Activated T-helper 17 cell treated with anti-CD3 and anti-CD28 coated beads, Interleukin-2, amount 50 U/mL, for 72 hours (primary cell): ENCODE measurements around the gene DHX8. TPM values are rescaled to one million over a fixed set of nuclear protein-coding genes. Genes with fewer than 3 reads are reported as not detected.
A peak's percentile ranks its signal among the peaks of the same experiment; 100 is the strongest.

Experiments
- ATAC-seq: fragments of 150-1000 bp; cut with Tn5 transposase; replicated peaks from 2 replicates; pipeline ENCODE4 v1.10.0; 2021; ENCODE audit warnings: mild to moderate bottlenecking, moderate library complexity
- H3K27ac Mint-ChIP-seq: one replicate; pipeline ENCODE4 v1.8.0; 2022; ENCODE audit warnings: mixed read lengths
- H3K27me3 Mint-ChIP-seq: one replicate; pipeline ENCODE4 v1.8.0; 2022; ENCODE audit warnings: mixed read lengths
- H3K36me3 Mint-ChIP-seq: one replicate; pipeline ENCODE4 v1.8.0; 2022; ENCODE audit warnings: low read depth, mild to moderate bottlenecking, mixed read lengths
- H3K4me1 Mint-ChIP-seq: one replicate; pipeline ENCODE4 v1.8.0; 2022; ENCODE audit warnings: mixed read lengths
- H3K4me3 Mint-ChIP-seq: one replicate; pipeline ENCODE4 v1.8.0; 2022; ENCODE audit warnings: mild to moderate bottlenecking, mixed read lengths
- H3K9me3 Mint-ChIP-seq: one replicate; pipeline ENCODE4 v1.8.0; 2022; ENCODE audit warnings: mixed read lengths
- total RNA-seq, 2 donors: library from RNA; stranded (reverse); gene quantifications; one replicate each; pipeline ENCODE4 v1.2.3, GENCODE V29; 2022

Gene DHX8
- total RNA-seq, 2 donors from 2014 or later = 34.0 to 51.1 TPM

- ATAC-seq = no peak
- H3K4me3 Mint-ChIP-seq = no peak overlapping the region
Observed at GRCh38 chr17:43526886-43527648, 43.3 kb downstream of the DHX8 start.

GRCh38 chr17:43528319-43528987 is 44.7 kb downstream of the DHX8 start:
- no peak for ATAC-seq
- Mint-ChIP-seq H3K36me3 (peaks cover 32% of the 10 kb centered on the region), H3K27me3 (no peaks in the 10 kb centered on the region), H3K4me1 (no peaks in the 10 kb centered on the region), H3K27ac (no peak overlapping the region), H3K4me3 (no peak overlapping the region), H3K9me3 (no peaks in the 10 kb centered on the region)

More at GRCh38 chr17:43526886-43527648, 43.3 kb downstream of the DHX8 start:
- H3K9me3 Mint-ChIP-seq = no peaks in the 10 kb centered on the region
- peaks cover 46% of the 10 kb centered on the region for H3K36me3 Mint-ChIP-seq
- H3K4me1 Mint-ChIP-seq = no peaks in the 10 kb centered on the region
- H3K27me3 Mint-ChIP-seq = no peaks in the 10 kb centered on the region
- H3K27ac Mint-ChIP-seq = no peak overlapping the region

- H3K27ac Mint-ChIP-seq = no peak overlapping the region
- H3K36me3 Mint-ChIP-seq = peaks cover 25% of the 10 kb centered on the region
- H3K9me3 Mint-ChIP-seq = no peaks in the 10 kb centered on the region
- no peaks in the 10 kb centered on the region for H3K4me1 Mint-ChIP-seq
- H3K4me3 Mint-ChIP-seq = no peak overlapping the region
- H3K27me3 Mint-ChIP-seq = no peaks in the 10 kb centered on the region
- ATAC-seq = no peak
Observed at GRCh38 chr17:43528988-43529814, 45.4 kb downstream of the DHX8 start.

- Mint-ChIP-seq H3K4me3 (no peak overlapping the region), H3K27me3 (no peaks in the 10 kb centered on the region), H3K4me1 (no peaks in the 10 kb centered on the region), H3K36me3 (peaks cover 18% of the 10 kb centered on the region), H3K27ac (no peak overlapping the region), H3K9me3 (no peaks in the 10 kb centered on the region)
- ATAC-seq = no peak
Observed at GRCh38 chr17:43529947-43530287, 46.1 kb downstream of the DHX8 start.

GRCh38 chr17:43530288-43531081 is 46.7 kb downstream of the DHX8 start:
- ATAC-seq = no peak
- H3K9me3 Mint-ChIP-seq = no peaks in the 10 kb centered on the region
- H3K4me3 Mint-ChIP-seq = no peak overlapping the region
- peaks cover 13% of the 10 kb centered on the region for H3K36me3 Mint-ChIP-seq
- no peak overlapping the region for H3K27ac Mint-ChIP-seq
- H3K4me1 Mint-ChIP-seq = no peaks in the 10 kb centered on the region
- no peaks in the 10 kb centered on the region for H3K27me3 Mint-ChIP-seq

- ATAC-seq = no peak
- H3K36me3 Mint-ChIP-seq = peaks cover 13% of the 10 kb centered on the region
- H3K4me1 Mint-ChIP-seq = peaks cover under 1% of the 10 kb centered on the region
- no peak overlapping the region for H3K4me3 Mint-ChIP-seq
- H3K9me3 Mint-ChIP-seq = no peaks in the 10 kb centered on the region
- no peaks in the 10 kb centered on the region for H3K27me3 Mint-ChIP-seq
- H3K27ac Mint-ChIP-seq = no peak overlapping the region
Observed at GRCh38 chr17:43531082-43531378, 47.3 kb downstream of the DHX8 start.

- Mint-ChIP-seq H3K27ac (peak overlapping the region; percentile 20), H3K36me3 (peaks cover 4% of the 10 kb centered on the region), H3K4me1 (peaks cover 6% of the 10 kb centered on the region), H3K27me3 (no peaks in the 10 kb centered on the region), H3K4me3 (no peak overlapping the region), H3K9me3 (no peaks in the 10 kb centered on the region)
- ATAC-seq = no peak
Observed at GRCh38 chr17:43531955-43532354, 48.2 kb downstream of the DHX8 start.

- ATAC-seq = no peak
- H3K36me3 Mint-ChIP-seq = no peaks in the 10 kb centered on the region
- H3K4me3 Mint-ChIP-seq = no peak overlapping the region
- no peak overlapping the region for H3K27ac Mint-ChIP-seq
- H3K27me3 Mint-ChIP-seq = no peaks in the 10 kb centered on the region
- peaks cover 6% of the 10 kb centered on the region for H3K4me1 Mint-ChIP-seq
- no peaks in the 10 kb centered on the region for H3K9me3 Mint-ChIP-seq
Observed at GRCh38 chr17:43532581-43532980, 48.8 kb downstream of the DHX8 start.

GRCh38 chr17:43533699-43534098 is 49.9 kb downstream of the DHX8 start:
- H3K4me3 Mint-ChIP-seq = no peak overlapping the region

GRCh38 chr17:43534909-43535308 is 51.1 kb downstream of the DHX8 start:
- ATAC-seq = no peak
- peaks cover 6% of the 10 kb centered on the region for H3K4me1 Mint-ChIP-seq
- no peak overlapping the region for H3K4me3 Mint-ChIP-seq
- no peaks in the 10 kb centered on the region for H3K27me3 Mint-ChIP-seq
- H3K27ac Mint-ChIP-seq = no peak overlapping the region
- no peaks in the 10 kb centered on the region for H3K9me3 Mint-ChIP-seq
- no peaks in the 10 kb centered on the region for H3K36me3 Mint-ChIP-seq

More at GRCh38 chr17:43533699-43534098, 49.9 kb downstream of the DHX8 start:
- H3K9me3 Mint-ChIP-seq = no peaks in the 10 kb centered on the region
- H3K27me3 Mint-ChIP-seq = no peaks in the 10 kb centered on the region
- peaks cover 6% of the 10 kb centered on the region for H3K4me1 Mint-ChIP-seq
- no peak for ATAC-seq
- no peak overlapping the region for H3K27ac Mint-ChIP-seq
- no peaks in the 10 kb centered on the region for H3K36me3 Mint-ChIP-seq

- peaks cover 6% of the 10 kb centered on the region for H3K4me1 Mint-ChIP-seq
- no peaks in the 10 kb centered on the region for H3K9me3 Mint-ChIP-seq
- H3K27ac Mint-ChIP-seq = peak overlapping the region; percentile 56
- peak; percentile 68 for ATAC-seq
- no peak overlapping the region for H3K4me3 Mint-ChIP-seq
- no peaks in the 10 kb centered on the region for H3K36me3 Mint-ChIP-seq
- no peaks in the 10 kb centered on the region for H3K27me3 Mint-ChIP-seq
Observed at GRCh38 chr17:43536236-43536992, 52.6 kb downstream of the DHX8 start.

GRCh38 chr17:43540821-43541674 is 57.3 kb downstream of the DHX8 start:
- no peak for ATAC-seq
- H3K36me3 Mint-ChIP-seq = no peaks in the 10 kb centered on the region
- H3K4me1 Mint-ChIP-seq = peaks cover 10% of the 10 kb centered on the region
- no peak overlapping the region for H3K27ac Mint-ChIP-seq
- no peaks in the 10 kb centered on the region for H3K9me3 Mint-ChIP-seq
- peaks cover 16% of the 10 kb centered on the region for H3K27me3 Mint-ChIP-seq
- H3K4me3 Mint-ChIP-seq = no peak overlapping the region

GRCh38 chr17:43542859-43543258 is 59.1 kb downstream of the DHX8 start:
- Mint-ChIP-seq H3K36me3 (no peaks in the 10 kb centered on the region), H3K4me1 (peaks cover 12% of the 10 kb centered on the region), H3K27me3 (peaks cover 31% of the 10 kb centered on the region), H3K4me3 (no peak overlapping the region), H3K27ac (no peak overlapping the region), H3K9me3 (no peaks in the 10 kb centered on the region)
- no peak for ATAC-seq
